Stimulated activated naive B cell treated with anti-CD40 and anti-IgM and Interleukin-4, amounts not matched to agents 10 μg/mL and 1 μg/mL and 100 μg/mL, for 72 hours (primary cell): ENCODE measurements around the gene CLEC5A.
"Not testable (repeated sequence)": the region's sequence is repeated elsewhere in the genome, so short reads cannot be mapped to it uniquely, and the experiment has no call there.

ENCODE experiments used
- ATAC-seq, 2 donors: fragments of 150-1000 bp; cut with Tn5 transposase; replicated peaks; 2 replicates each; pipeline ENCODE4 v1.10.0; 2021; ENCODE audit warnings: moderate library complexity in 1 of 2
- DNase-seq: peaks from one replicate; pipeline ENCODE4 v3.0.0; 2021
- H3K27ac Mint-ChIP-seq: one replicate; pipeline ENCODE4 v1.8.0; 2022; ENCODE audit warnings: mild to moderate bottlenecking, mixed read lengths
- H3K27me3 Mint-ChIP-seq, 2 donors: one replicate each; pipeline ENCODE4 v1.8.0; 2022; ENCODE audit warnings: mixed read lengths in 2 of 2
- H3K36me3 Mint-ChIP-seq, 2 donors: one replicate each; pipeline ENCODE4 v1.8.0; 2022; ENCODE audit warnings: mixed read lengths in 2 of 2, mild to moderate bottlenecking in 1 of 2
- H3K4me1 Mint-ChIP-seq, 2 donors: one replicate each; pipeline ENCODE4 v1.8.0; 2022; ENCODE audit warnings: mixed read lengths in 2 of 2, mild to moderate bottlenecking in 1 of 2
- H3K4me3 Mint-ChIP-seq, 2 donors: one replicate each; pipeline ENCODE4 v1.8.0; 2022; ENCODE audit warnings: mild to moderate bottlenecking in 2 of 2, mixed read lengths in 2 of 2, moderate library complexity in 1 of 2
- H3K9me3 Mint-ChIP-seq, 2 donors: one replicate each; pipeline ENCODE4 v1.8.0; 2022; ENCODE audit warnings: mixed read lengths in 2 of 2, mild to moderate bottlenecking in 1 of 2

Gene CLEC5A

DNA sequence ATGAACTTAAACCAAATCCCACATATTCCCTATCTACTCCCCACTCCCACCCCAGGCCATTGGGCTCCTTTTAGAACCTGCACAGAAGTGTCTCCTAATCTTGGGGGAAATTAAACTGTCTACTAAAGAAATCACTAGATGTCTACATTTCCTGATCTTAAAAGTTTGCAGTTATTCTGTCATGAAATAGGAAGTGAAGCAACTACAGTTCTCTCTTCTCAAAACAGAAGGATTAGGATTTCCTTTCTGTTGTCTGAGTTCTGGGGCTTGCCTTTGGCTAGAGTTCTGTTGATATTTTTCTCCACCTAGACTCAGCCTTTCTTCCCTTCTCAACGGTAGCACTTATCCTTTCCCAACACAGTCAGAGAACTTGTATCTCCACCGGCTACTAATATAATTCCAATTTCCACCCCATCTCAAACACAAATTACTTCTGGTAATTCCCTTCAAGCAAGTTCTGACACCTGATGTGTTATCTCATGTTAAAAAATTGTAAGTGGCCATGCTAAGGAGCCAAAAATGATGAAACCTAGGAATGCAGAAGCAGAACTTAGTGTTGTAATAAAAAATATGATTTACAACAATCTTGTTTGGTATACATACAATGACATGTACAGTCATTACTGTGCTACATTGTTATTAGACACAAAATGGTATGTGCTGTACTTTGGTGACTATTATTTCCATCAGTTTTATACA lies 18.5 kb downstream of the CLEC5A start:
- H3K4me1 Mint-ChIP-seq: no peaks in the 10 kb centered on the region
- H3K27ac Mint-ChIP-seq: no peak overlapping the region

DNA sequence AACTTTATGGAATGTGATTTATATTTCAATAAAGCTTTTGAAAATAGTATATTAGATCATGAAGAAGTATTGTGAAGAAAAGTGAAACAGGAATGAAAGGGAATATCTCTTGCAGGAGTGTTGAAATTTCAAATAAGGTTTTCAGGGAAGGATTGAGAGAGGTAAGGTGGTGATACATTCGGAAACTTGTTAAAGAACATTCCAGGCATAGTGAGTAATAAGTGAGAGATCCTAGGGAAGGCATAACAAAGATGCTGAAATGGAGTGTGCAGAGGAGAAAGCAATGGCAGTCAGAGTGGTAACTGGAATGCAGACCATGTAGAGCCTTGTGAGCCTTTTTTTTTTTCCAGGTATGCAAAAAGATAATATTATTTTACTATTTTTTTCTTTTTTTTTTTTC lies 26.5 kb downstream of the CLEC5A start:
- Mint-ChIP-seq H3K4me1 (peaks cover 0 to 5% of the 10 kb centered on the region in 2 donors), H3K4me3 (no peak overlapping the region), H3K27me3 (peaks cover 0 to 5% of the 10 kb centered on the region in 2 donors), H3K36me3 (no peaks in the 10 kb centered on the region), H3K9me3 (peaks cover 0 to 1% of the 10 kb centered on the region in 2 donors), H3K27ac (no peak overlapping the region)
- ATAC-seq (no peak), DNase-seq (no peak)

More for the DNA sequence above, 18.5 kb downstream of the CLEC5A start:
- DNase-seq (no peak), ATAC-seq (no peak)
- Mint-ChIP-seq H3K27me3 (peaks cover 5 to 11% of the 10 kb centered on the region in 2 donors), H3K4me3 (no peak overlapping the region), H3K36me3 (no peaks in the 10 kb centered on the region), H3K9me3 (peaks cover 0 to 5% of the 10 kb centered on the region in 2 donors)

- peaks cover 0 to 5% of the 10 kb centered on the region in 2 donors for H3K4me1 Mint-ChIP-seq
- H3K27me3 Mint-ChIP-seq: peaks cover 0 to 12% of the 10 kb centered on the region in 2 donors
- H3K36me3 Mint-ChIP-seq: no peaks in the 10 kb centered on the region
- peaks cover 0 to 3% of the 10 kb centered on the region in 2 donors for H3K9me3 Mint-ChIP-seq
- ATAC-seq (no peak), DNase-seq (no peak)
- H3K27ac Mint-ChIP-seq: no peak within 1 kb of the TSS
- H3K4me3 Mint-ChIP-seq: no peak within 1 kb of the TSS
Measured at GRCh38 chr7:141916099-141916498, 30.7 kb downstream of the CLEC5A start, which contains the start of gene OR9A4. Gene OR9A4 (plus strand): TSS chr7:141916399. CDS start chr7:141918876, 2,477 bp downstream.

DNA sequence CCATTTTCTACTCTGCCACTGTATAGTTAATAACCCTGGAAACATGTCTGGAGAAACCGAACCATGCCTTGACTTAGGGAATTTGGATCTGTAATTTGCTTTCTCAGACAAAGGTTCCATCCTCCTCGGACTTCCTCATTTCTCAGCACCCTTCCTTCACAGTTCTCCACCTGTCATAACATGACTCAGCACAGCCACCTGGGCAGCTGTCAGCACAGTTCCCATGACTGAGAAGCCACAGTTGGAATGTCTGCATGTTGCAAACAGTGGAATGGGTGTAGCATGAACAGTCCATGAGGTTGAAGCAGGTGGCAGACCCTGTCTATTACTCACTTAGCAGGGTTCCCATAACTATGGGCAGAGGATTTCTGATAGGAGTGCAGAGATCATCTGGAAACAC lies 31.2 kb downstream of the CLEC5A start:
- Mint-ChIP-seq H3K27me3 (peaks cover 0 to 12% of the 10 kb centered on the region in 2 donors), H3K9me3 (peaks cover 0 to 3% of the 10 kb centered on the region in 2 donors), H3K4me1 (peaks cover 0 to 5% of the 10 kb centered on the region in 2 donors), H3K36me3 (no peaks in the 10 kb centered on the region), H3K4me3 (no peak overlapping the region), H3K27ac (no peak overlapping the region)
- DNase-seq (no peak), ATAC-seq (peak; percentile 44 to 55)

- peaks cover 0 to 1% of the 10 kb centered on the region in 2 donors for H3K9me3 Mint-ChIP-seq
- peaks cover 4 to 7% of the 10 kb centered on the region in 2 donors for H3K27me3 Mint-ChIP-seq
- DNase-seq: no peak
- no peak for ATAC-seq
- H3K4me3 Mint-ChIP-seq: no peak overlapping the region
- H3K36me3 Mint-ChIP-seq: no peaks in the 10 kb centered on the region
- H3K4me1 Mint-ChIP-seq: peaks cover 0 to 5% of the 10 kb centered on the region in 2 donors
- no peak overlapping the region for H3K27ac Mint-ChIP-seq
Measured at GRCh38 chr7:141911391-141911790, 35.4 kb downstream of the CLEC5A start.

DNA sequence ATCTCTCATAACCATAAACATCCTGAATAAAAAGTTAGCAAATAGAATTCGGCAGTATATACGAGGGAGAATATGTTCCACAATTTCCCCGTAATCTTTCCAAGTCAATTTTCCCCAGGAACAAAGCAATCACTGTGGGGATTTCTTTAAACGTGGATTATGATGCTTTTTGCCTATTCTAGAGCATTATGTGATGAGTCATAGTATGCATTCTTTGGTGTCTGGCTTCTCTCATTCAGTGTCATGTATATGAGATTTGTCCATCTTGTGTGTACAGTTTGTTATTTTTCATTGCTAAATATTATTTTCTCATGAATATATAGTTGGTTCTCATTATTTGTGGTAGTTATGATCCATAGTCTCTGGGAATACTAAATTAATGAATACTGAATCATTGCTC lies 40.5 kb downstream of the CLEC5A start:
- H3K4me3 Mint-ChIP-seq: no peak overlapping the region
- no peaks in the 10 kb centered on the region for H3K4me1 Mint-ChIP-seq
- DNase-seq (no peak), ATAC-seq (no peak)
- no peaks in the 10 kb centered on the region for H3K9me3 Mint-ChIP-seq
- no peaks in the 10 kb centered on the region for H3K36me3 Mint-ChIP-seq
- H3K27ac Mint-ChIP-seq: no peak overlapping the region
- H3K27me3 Mint-ChIP-seq: peaks cover 0 to 8% of the 10 kb centered on the region in 2 donors

GRCh38 chr7:141899366-141899765 lies 47.4 kb downstream of the CLEC5A start:
- not testable (repeated sequence) for H3K9me3 Mint-ChIP-seq, H3K27me3 Mint-ChIP-seq, ATAC-seq, H3K4me1 Mint-ChIP-seq, H3K36me3 Mint-ChIP-seq, H3K27ac Mint-ChIP-seq, H3K4me3 Mint-ChIP-seq, DNase-seq

DNA sequence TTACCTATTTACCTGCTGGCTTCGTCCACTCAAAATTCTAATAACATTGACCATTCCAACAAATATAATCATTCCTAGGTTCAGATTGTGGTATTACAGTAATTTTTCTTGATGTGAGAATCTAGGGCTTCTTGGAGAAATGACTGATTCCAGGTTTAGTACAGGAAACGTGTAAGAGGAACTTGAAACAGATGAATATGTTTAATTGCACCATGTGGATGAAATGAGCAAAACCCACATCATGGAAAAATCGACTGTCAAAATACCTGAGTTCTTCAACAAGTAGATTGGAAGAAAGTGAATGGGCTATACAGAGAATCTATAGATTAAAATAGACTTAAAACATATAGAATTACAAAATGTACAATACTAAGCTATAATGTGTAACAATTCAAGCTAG lies 55.4 kb downstream of the CLEC5A start:
- DNase-seq: no peak

GRCh38 chr7:141889321-141889720 lies 57.5 kb downstream of the CLEC5A start:
- H3K4me3 Mint-ChIP-seq: no peak overlapping the region
- DNase-seq (no peak), ATAC-seq (no peak)
- H3K36me3 Mint-ChIP-seq: no peaks in the 10 kb centered on the region
- H3K4me1 Mint-ChIP-seq: peaks cover 6 to 9% of the 10 kb centered on the region in 2 donors
- no peaks in the 10 kb centered on the region for H3K27me3 Mint-ChIP-seq
- no peaks in the 10 kb centered on the region for H3K9me3 Mint-ChIP-seq
- H3K27ac Mint-ChIP-seq: no peak overlapping the region

More for the DNA sequence above, 55.4 kb downstream of the CLEC5A start:
- H3K9me3 Mint-ChIP-seq: no peaks in the 10 kb centered on the region
- no peak overlapping the region for H3K4me3 Mint-ChIP-seq
- H3K4me1 Mint-ChIP-seq: no peaks in the 10 kb centered on the region
- H3K27me3 Mint-ChIP-seq: no peaks in the 10 kb centered on the region
- no peak overlapping the region for H3K27ac Mint-ChIP-seq
- ATAC-seq: no peak
- no peaks in the 10 kb centered on the region for H3K36me3 Mint-ChIP-seq

- Mint-ChIP-seq H3K4me3 (no peak overlapping the region), H3K4me1 (peaks cover 7 to 10% of the 10 kb centered on the region in 2 donors), H3K27me3 (no peaks in the 10 kb centered on the region), H3K27ac (peak overlapping the region; percentile 80), H3K36me3 (no peaks in the 10 kb centered on the region), H3K9me3 (no peaks in the 10 kb centered on the region)
- ATAC-seq (peak; percentile 96 to 99), DNase-seq (peak; percentile 29)
Measured at GRCh38 chr7:141884539-141885225, 62.1 kb downstream of the CLEC5A start.

- H3K4me1 Mint-ChIP-seq: peaks cover 7 to 10% of the 10 kb centered on the region in 2 donors
- H3K27me3 Mint-ChIP-seq: no peaks in the 10 kb centered on the region
- ATAC-seq (no peak), DNase-seq (no peak)
- no peak overlapping the region for H3K4me3 Mint-ChIP-seq
- no peaks in the 10 kb centered on the region for H3K36me3 Mint-ChIP-seq
- H3K27ac Mint-ChIP-seq: no peak overlapping the region
- no peaks in the 10 kb centered on the region for H3K9me3 Mint-ChIP-seq
Measured at GRCh38 chr7:141880960-141881359, 65.8 kb downstream of the CLEC5A start.

GRCh38 chr7:141877365-141877764 lies 69.4 kb downstream of the CLEC5A start:
- Mint-ChIP-seq H3K4me1 (no peaks in the 10 kb centered on the region), H3K9me3 (no peaks in the 10 kb centered on the region), H3K36me3 (no peaks in the 10 kb centered on the region), H3K4me3 (no peak overlapping the region), H3K27ac (no peak overlapping the region), H3K27me3 (no peaks in the 10 kb centered on the region)
- ATAC-seq (peak; percentile 50 to 73), DNase-seq (no peak)
